DMS 273 (cell line): Measurements from ENCODE around the gene MAP7.
A peak's percentile ranks its signal among the peaks of the same experiment; 100 is the strongest.
"Not testable (repeated sequence)": the region's sequence is repeated elsewhere in the genome, so short reads cannot be mapped to it uniquely, and the experiment has no call there.

Experiments
- DNase-seq: peaks from one replicate; lab custom pipeline; 2025; ENCODE audit not compliant: unreplicated experiment; lab: John Stamatoyannopoulos, UW

Gene MAP7

GRCh38 chr6:136312975-136313374, 237.2 kb downstream of the MAP7 start:
- no peak for DNase-seq

DNA sequence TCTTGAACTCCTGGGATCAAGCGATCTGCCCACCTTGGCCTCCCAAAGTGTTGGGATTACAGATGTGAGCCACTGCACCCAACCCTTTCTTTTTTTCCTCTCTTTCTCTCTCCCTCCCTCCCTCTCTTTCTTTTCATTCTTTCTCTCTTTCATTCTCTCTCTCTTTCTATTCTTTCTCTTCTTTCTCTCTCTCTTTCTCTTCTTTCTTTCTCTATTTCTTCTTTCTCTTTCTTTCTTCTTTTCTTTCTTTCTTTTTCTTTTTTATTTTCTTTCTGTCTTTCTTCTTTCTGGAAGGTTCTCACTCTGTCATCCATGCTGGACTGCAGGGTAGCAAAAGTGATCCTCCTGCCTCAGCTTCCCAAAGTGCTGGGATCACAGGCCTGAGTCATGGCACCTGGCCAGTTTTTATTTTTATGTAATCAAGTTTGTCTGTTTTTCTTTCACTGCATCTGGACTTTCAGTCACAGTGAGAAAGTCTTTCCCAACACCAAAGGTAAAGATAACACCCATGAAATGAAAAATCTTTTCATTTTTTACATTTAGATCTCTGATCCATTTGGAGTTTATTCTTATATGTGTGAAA, 240.4 kb downstream of the MAP7 start:
- DNase-seq: no peak

GRCh38 chr6:136309171-136309570, 241.1 kb downstream of the MAP7 start:
- no peak for DNase-seq

DNA sequence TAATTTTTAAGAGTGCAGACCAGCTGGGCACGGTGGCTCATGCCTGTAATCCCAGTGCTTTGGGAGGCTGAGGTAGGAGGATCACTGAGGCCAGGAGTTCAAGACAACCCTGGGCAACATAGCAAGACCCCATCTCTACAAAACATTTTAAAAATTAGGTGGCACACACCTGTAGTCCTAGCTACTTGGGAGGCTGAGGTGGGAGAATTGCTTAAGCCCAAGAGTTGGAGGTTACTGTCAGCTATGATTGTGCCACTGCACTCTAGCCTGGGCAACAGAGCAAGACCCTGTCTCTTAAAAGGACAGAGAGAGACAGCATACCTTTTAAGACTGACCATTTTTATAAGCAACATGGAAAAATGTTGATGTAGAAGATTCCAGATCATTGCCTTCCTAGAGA, 241.8 kb downstream of the MAP7 start:
- not testable (repeated sequence) for DNase-seq

DNA sequence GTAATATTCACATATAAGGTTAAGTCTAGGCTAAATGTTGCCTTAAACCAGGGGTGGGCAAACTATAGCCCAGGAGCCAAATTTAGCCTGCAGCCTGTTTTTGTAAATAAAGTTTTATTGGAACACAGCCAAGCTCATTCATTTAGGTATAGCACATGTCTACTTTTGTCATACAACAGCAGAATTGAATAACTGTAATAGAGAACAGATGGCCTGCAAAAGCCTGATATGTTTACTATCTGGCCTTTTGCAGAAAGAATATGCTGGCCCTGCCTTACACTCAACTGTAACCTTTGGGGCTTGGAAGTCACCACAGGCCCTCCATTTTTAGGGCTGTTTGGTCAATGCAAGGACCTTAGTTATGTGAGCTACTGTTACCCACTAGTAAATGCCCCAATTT, 242.9 kb downstream of the MAP7 start:
- DNase-seq: peak; percentile 77

DNA sequence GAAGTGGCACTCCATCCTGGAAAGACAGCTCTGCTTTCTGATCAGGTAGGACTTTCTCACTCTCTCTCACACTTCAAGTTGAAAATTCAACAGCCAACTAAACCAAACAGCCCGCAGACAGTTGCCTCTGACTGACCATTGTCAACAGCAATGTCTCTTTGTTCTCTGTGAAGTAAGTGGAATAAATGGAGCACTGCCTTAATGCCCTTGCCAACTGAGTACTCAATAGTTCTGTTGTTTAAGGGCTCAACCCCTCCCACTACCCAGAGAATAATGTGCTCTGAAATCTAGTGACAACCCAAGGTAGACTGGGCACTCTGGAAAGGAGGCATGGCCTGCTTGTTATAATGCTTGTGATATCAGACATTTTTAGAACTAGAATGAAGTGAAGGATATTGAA, 243.8 kb downstream of the MAP7 start:
- peak; percentile 19 for DNase-seq

- DNase-seq: no peak
Observed at GRCh38 chr6:136304410-136304809, 245.8 kb downstream of the MAP7 start.

DNA sequence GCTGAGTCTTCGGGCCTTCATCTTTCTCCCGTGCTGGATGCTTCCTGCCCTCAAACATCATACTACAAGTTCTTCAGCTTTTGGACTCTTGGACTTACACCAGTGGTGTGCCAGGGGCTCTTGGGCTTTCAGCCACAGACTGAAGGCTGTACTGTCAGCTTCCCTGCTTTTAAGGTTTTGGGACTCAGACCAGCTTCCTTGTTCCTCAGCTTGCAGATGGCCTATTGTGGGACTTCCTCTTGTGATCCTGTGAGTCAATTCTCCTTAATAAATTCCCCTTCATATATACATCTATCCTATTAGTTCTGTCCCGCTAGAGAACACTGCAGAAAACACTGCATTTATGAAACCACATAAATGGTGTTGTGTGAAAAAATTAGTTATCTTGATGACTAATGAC, 246.7 kb downstream of the MAP7 start:
- DNase-seq: no peak

DNA sequence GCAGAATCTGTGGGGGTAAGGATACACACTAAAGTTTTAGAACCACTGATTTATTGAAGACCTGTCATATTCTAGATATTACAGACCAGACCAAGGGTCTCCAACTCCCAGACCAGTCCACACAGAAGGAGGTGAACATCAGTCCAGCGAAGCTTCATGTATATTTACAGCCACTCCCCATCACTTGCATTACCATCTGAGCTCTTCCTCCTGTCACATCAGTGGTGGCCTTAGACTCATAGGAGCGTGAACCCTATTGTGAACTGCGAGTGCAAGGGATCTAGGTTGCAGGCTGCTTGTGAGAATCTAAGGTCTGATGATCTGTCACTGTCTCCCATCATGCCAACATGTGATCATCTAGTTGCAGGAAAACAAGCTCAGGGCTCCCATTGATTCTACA, 255.6 kb downstream of the MAP7 start:
- no peak for DNase-seq
